Ishikawa (cell line): ENCODE measurements around the gene APOL4.

Experiments used
- CEBPB ChIP-seq: IDR thresholded peaks from 2 replicates; pipeline ENCODE4 v1.6.1; 2012
- CREB1 ChIP-seq: IDR thresholded peaks from 2 replicates; pipeline ENCODE4 v1.6.1; 2012; ENCODE audit warnings: low read depth
- EGR1 ChIP-seq: IDR thresholded peaks from 2 replicates; pipeline ENCODE4 v1.6.1; 2012
- EP300 ChIP-seq: IDR thresholded peaks from 2 replicates; pipeline ENCODE4 v1.6.1; 2012; ENCODE audit warnings: borderline replicate concordance
- FOXM1 ChIP-seq: IDR thresholded peaks from 2 replicates; pipeline ENCODE4 v1.6.1; 2012; ENCODE audit warnings: low read depth, borderline replicate concordance
- MAX ChIP-seq: IDR thresholded peaks from 2 replicates; pipeline ENCODE4 v1.6.1; 2012
- NFIC ChIP-seq: IDR thresholded peaks from 2 replicates; pipeline ENCODE4 v1.6.1; 2012
- RAD21 ChIP-seq: IDR thresholded peaks from 2 replicates; pipeline ENCODE4 v1.6.1; 2012; ENCODE audit warnings: low read depth
- REST ChIP-seq: IDR thresholded peaks from 2 replicates; pipeline ENCODE4 v1.6.1; 2012; ENCODE audit warnings: low read depth, mild to moderate bottlenecking
- TAF1 ChIP-seq: IDR thresholded peaks from 2 replicates; pipeline ENCODE4 v1.6.1; 2012; ENCODE audit warnings: low read depth, mild to moderate bottlenecking
- TCF12 ChIP-seq: IDR thresholded peaks from 2 replicates; pipeline ENCODE4 v1.6.1; 2012; ENCODE audit warnings: low read depth
- TEAD4 ChIP-seq: IDR thresholded peaks from 2 replicates; pipeline ENCODE4 v1.6.1; 2012
- USF1 ChIP-seq: IDR thresholded peaks from 2 replicates; pipeline ENCODE4 v1.6.1; 2012
- YY1 ChIP-seq: IDR thresholded peaks from 2 replicates; pipeline ENCODE4 v1.6.1; 2012; ENCODE audit warnings: low read depth
- ZBTB7A ChIP-seq: IDR thresholded peaks from 2 replicates; pipeline ENCODE4 v1.6.1; 2012; ENCODE audit warnings: low read depth

Gene APOL4

GRCh38 chr22:36232715-36233401 is 31.2 kb upstream of the APOL4 start:
- TF ChIP-seq MAX (no peak), CEBPB (no peak), ZBTB7A (no peak), NFIC (no peak), YY1 (no peak), EP300 (no peak), EGR1 (no peak)

DNA sequence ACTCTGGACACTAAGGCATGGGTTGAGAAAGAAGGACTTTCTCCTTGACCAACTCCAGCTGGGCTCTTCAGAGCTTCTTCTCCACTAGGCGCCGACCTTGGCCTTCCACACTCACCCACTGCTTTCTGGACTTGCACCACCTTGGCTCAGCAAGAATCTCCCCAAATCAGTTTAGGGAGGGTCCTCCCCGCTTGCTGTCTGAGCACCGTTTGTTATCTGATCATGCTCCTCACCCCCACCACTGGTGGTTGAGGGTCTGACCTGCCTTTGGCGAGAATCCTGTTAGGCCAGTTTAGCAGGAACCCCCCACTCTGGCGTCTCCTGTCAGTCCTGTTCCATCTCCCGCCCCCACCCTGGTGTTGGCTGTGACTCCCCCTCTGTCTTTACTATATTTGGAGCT is 27.3 kb upstream of the APOL4 start:
- no peak for TF ChIP-seq YY1
- TF ChIP-seq CREB1 = no peak
- no peak for TF ChIP-seq REST
- TF ChIP-seq EP300 = no peak
- TF ChIP-seq USF1 = no peak
- no peak for TF ChIP-seq MAX
- no peak for TF ChIP-seq TEAD4

DNA sequence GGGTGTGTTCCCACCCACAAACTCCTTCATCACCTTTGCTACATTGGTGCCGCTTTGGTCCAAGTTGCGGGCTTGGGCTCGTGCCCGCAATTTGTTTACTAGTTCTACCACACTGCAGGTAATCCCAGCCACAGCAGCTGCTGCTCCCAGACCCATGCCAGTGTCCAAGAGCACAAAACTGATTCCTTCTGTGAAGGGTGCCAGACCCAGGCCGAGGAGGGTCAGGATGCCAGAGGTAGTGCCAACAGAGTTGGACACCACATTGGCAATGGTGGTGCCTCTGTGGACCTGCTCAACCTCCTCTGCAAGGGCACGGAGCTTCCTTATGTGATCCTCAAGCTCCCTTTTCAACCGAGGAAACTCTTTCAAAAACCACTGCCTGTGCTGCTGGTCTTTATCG is 26.2 kb upstream of the APOL4 start:
- TF ChIP-seq TAF1 = no peak
- TF ChIP-seq TEAD4 = no peak
- no peak for TF ChIP-seq EP300
- no peak for TF ChIP-seq NFIC
- TF ChIP-seq CREB1 = no peak
- TF ChIP-seq RAD21 = no peak
- no peak for TF ChIP-seq FOXM1
- no peak for TF ChIP-seq YY1
- no peak for TF ChIP-seq EGR1
- no peak for TF ChIP-seq MAX
- TF ChIP-seq REST = no peak
- no peak for TF ChIP-seq CEBPB
- no peak for TF ChIP-seq TCF12

GRCh38 chr22:36227396-36227795 is 25.8 kb upstream of the APOL4 start:
- TF ChIP-seq CEBPB = no peak
- no peak for TF ChIP-seq EP300
- no peak for TF ChIP-seq YY1
- TF ChIP-seq USF1 = no peak
- no peak for TF ChIP-seq ZBTB7A
- no peak for TF ChIP-seq EGR1
- TF ChIP-seq NFIC = no peak
- TF ChIP-seq TAF1 = no peak
- TF ChIP-seq TEAD4 = no peak
- TF ChIP-seq RAD21 = no peak

GRCh38 chr22:36226189-36226588 is 24.6 kb upstream of the APOL4 start:
- TF ChIP-seq TEAD4 = no peak
- TF ChIP-seq TCF12 = no peak
- TF ChIP-seq TAF1 = no peak
- TF ChIP-seq USF1 = no peak
- no peak for TF ChIP-seq RAD21

DNA sequence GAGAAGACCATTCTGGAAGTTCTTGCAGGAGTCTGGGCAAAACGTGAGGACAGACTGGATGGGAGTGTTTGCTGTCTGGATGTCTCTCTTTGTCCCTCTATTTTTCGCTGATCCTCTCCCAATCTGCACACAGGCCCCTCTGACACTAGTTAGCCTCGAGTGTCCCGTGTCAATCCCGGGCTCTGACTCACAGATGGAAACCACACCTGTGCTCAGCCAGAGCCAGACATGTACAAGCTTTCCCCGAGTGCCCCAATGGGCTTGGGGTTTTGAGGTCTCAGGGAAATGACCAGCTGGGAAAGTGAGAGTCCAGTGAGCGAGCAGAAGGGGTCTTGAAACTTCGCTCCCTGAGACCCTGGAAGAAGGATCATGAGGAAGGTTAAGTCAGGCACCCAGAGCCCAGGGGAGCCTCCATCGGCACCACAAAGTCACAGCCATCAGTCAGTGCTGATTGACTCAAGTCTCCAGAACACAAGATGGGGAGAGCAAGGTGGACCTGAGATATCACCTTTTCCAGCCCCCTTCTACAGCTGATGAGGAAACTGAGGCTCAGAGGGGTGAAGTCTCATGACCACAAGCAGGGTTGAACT is 23.8 kb upstream of the APOL4 start:
- TF ChIP-seq TEAD4 = no peak
- TF ChIP-seq EP300 = no peak
- TF ChIP-seq FOXM1 = no peak
- no peak for TF ChIP-seq RAD21
- TF ChIP-seq CREB1 = no peak
- TF ChIP-seq ZBTB7A = no peak
- TF ChIP-seq REST = no peak
- TF ChIP-seq USF1 = no peak
- no peak for TF ChIP-seq YY1
- TF ChIP-seq TAF1 = no peak
